Gastrocnemius medialis (tissue), 4 donors: ENCODE results near the gene PTPRT. TPM values are rescaled to one million over a fixed set of nuclear protein-coding genes. Genes with fewer than 3 reads are reported as not detected.

Source experiments
- ATAC-seq, 2 donors: fragments of 150-250 bp; one replicate each; pipeline ENCODE4 v1.9.1; 2016
- DNase-seq, 2 donors: peaks; one replicate each; pipeline ENCODE4 v3.0.0-alpha.2; 2019
- H3K27ac ChIP-seq, 4 donors: fragments of 200-600 bp; sonication (generic); 1 replicate in 1 of 4; 2 replicates in 3 of 4; pipeline ENCODE4 v1.5.1; 2016 to 2018; ENCODE audit warnings: mild to moderate bottlenecking in 2 of 4, moderate library complexity in 1 of 4
- H3K27me3 ChIP-seq, 3 donors: fragments of 200-600 bp; sonication (generic) in 2 of 3; 1 replicate in 1 of 3; 2 replicates in 2 of 3; pipeline versions ENCODE4 v1.5.1 to v1.6.0; 2016 to 2019; ENCODE audit warnings: mild to moderate bottlenecking in 1 of 3, moderate library complexity in 1 of 3
- H3K36me3 ChIP-seq, 2 donors: fragments of 200-600 bp; sonication (generic) in 1 of 2; one replicate each; pipeline ENCODE4 v1.5.1; 2017 to 2018
- H3K4me1 ChIP-seq, 2 donors: fragments of 200-600 bp; sonication (generic) in 1 of 2; one replicate each; pipeline ENCODE4 v1.5.1; 2016 to 2017; ENCODE audit warnings: mild to moderate bottlenecking in 2 of 2
- H3K4me3 ChIP-seq, 4 donors: fragments of 200-600 bp; sonication (generic) in 3 of 4; 1 replicate in 1 of 4; 2 replicates in 3 of 4; pipeline ENCODE4 v1.5.1; 2016 to 2019; ENCODE audit warnings: mild to moderate bottlenecking in 2 of 4
- H3K9me3 ChIP-seq, 3 donors: fragments of 200-600 bp; sonication (generic) in 2 of 3; 1 replicate in 1 of 3; 2 replicates in 2 of 3; pipeline ENCODE4 v1.5.1; 2016 to 2019
- CTCF ChIP-seq, 5 experiments: fragments of 450-650 bp in 3 of 5; fragments of 200-600 bp in 2 of 5; sonication (generic) in 2 of 5; IDR thresholded peaks in 4 of 5; conservative IDR thresholded peaks in 1 of 5; 1 replicate in 4 of 5; 2 replicates in 1 of 5; pipeline ENCODE4 v1.5.1; 2016 to 2019; ENCODE audit warnings: antibody characterized with exemption in 5 of 5, mild to moderate bottlenecking in 3 of 5, moderate library complexity in 3 of 5
- POLR2A ChIP-seq, 2 donors: fragments of 450-650 bp; IDR thresholded peaks; one replicate each; pipeline ENCODE4 v1.6.1; 2017; ENCODE audit warnings: antibody characterized with exemption in 2 of 2, mild to moderate bottlenecking in 2 of 2, moderate library complexity in 2 of 2
- in situ Hi-C, 4 donors: fragments of 200-750 bp; cut with MboI; loops; one replicate each; pipeline versions ENCODE4 v1.15.0 to v1.8.0; 2017; ENCODE audit warnings: low sequenced_read_pairs in 4 of 4
- intact Hi-C: fragments of 100-400 bp; cut with DNase I; formaldehyde crosslinking; loops from one replicate; pipeline ENCODE4 v1.15.1; 2023; ENCODE audit warnings: low total_unique reads
- total RNA-seq, 4 donors: library from RNA; depleted of rRNA; stranded (reverse); fragments of >200 nt; gene quantifications; one replicate each; pipeline versions ENCODE4 v1.1.0 to v1.2.3, GENCODE V29; 2016

The PTPRT gene
- total RNA-seq, 4 donors from 2014 or later: not detected

- ATAC-seq (no peak), DNase-seq (no peak)
- intact Hi-C loops: no loop called here
- no peaks in the 10 kb centered on the region for H3K4me1 ChIP-seq
- no peaks in the 10 kb centered on the region for H3K27me3 ChIP-seq
- no peak overlapping the region for H3K27ac ChIP-seq
- no peak overlapping the region for H3K4me3 ChIP-seq
- H3K9me3 ChIP-seq: no peaks in the 10 kb centered on the region
- TF ChIP-seq POLR2A (IDR thresholded peaks at IDR 0.05): no peak
- no peak for TF ChIP-seq CTCF (IDR thresholded peaks at IDR 0.05 in 4 of 5, conservative IDR thresholded peaks at IDR 0.05 in 1 of 5)
- H3K36me3 ChIP-seq: no peaks in the 10 kb centered on the region
- in situ Hi-C loops: no loop called here
Observed at GRCh38 chr20:42609618-42610017, 580.1 kb downstream of the PTPRT start.

GRCh38 chr20:42604998-42605956, 584.4 kb downstream of the PTPRT start:
- Histone ChIP-seq H3K27me3 (no peaks in the 10 kb centered on the region), H3K4me1 (no peaks in the 10 kb centered on the region), H3K9me3 (no peaks in the 10 kb centered on the region), H3K27ac (no peak overlapping the region), H3K4me3 (no peak overlapping the region), H3K36me3 (no peaks in the 10 kb centered on the region)
- ATAC-seq: no peak
- in situ Hi-C loops: no loop called here
- no peak for TF ChIP-seq POLR2A (IDR thresholded peaks at IDR 0.05)
- TF ChIP-seq CTCF (IDR thresholded peaks at IDR 0.05 in 4 of 5, conservative IDR thresholded peaks at IDR 0.05 in 1 of 5): no peak
- intact Hi-C loops: no loop called here
- no peak for DNase-seq

GRCh38 chr20:42603655-42604054, 586.1 kb downstream of the PTPRT start:
- in situ Hi-C loops: no loop called here
- DNase-seq (no peak), ATAC-seq (no peak)
- Histone ChIP-seq H3K36me3 (no peaks in the 10 kb centered on the region), H3K4me3 (no peak overlapping the region), H3K27ac (no peak overlapping the region), H3K9me3 (no peaks in the 10 kb centered on the region), H3K4me1 (no peaks in the 10 kb centered on the region), H3K27me3 (no peaks in the 10 kb centered on the region)
- no peak for TF ChIP-seq POLR2A (IDR thresholded peaks at IDR 0.05)
- no peak for TF ChIP-seq CTCF (IDR thresholded peaks at IDR 0.05 in 4 of 5, conservative IDR thresholded peaks at IDR 0.05 in 1 of 5)
- intact Hi-C loops: no loop called here

- H3K36me3 ChIP-seq: no peaks in the 10 kb centered on the region
- H3K4me3 ChIP-seq: no peak overlapping the region
- intact Hi-C loops: no loop called here
- in situ Hi-C loops: no loop called here
- H3K4me1 ChIP-seq: no peaks in the 10 kb centered on the region
- ATAC-seq (no peak), DNase-seq (no peak)
- no peaks in the 10 kb centered on the region for H3K27me3 ChIP-seq
- no peak for TF ChIP-seq POLR2A (IDR thresholded peaks at IDR 0.05)
- TF ChIP-seq CTCF (IDR thresholded peaks at IDR 0.05 in 4 of 5, conservative IDR thresholded peaks at IDR 0.05 in 1 of 5): no peak
- H3K27ac ChIP-seq: no peak overlapping the region
- no peaks in the 10 kb centered on the region for H3K9me3 ChIP-seq
Observed at GRCh38 chr20:42598581-42598980, 591.1 kb downstream of the PTPRT start.
